GM19238 (cell line): ENCODE measurements around the gene KLC1.
"Not testable (repeated sequence)": the region's sequence is repeated elsewhere in the genome, so short reads cannot be mapped to it uniquely, and the experiment has no call there.

Source experiments
- DNase-seq: peaks from one replicate; pipeline ENCODE4 v3.0.0; 2011; ENCODE audit warnings: low spot score; ENCODE audit not compliant: insufficient read length

The KLC1 gene

GRCh38 chr14:103625356-103626095 lies 3.5 kb upstream of the KLC1 start:
- DNase-seq = no peak

GRCh38 chr14:103626146-103626850 lies 2.7 kb upstream of the KLC1 start:
- no peak for DNase-seq

- no peak for DNase-seq
These were observed 1.7 kb upstream of the KLC1 start for GRCh38 chr14:103627073-103628025.

- DNase-seq = peak; percentile 40
These were observed 759 bp upstream of the KLC1 start for GRCh38 chr14:103628221-103628683.

GRCh38 chr14:103629503-103630121 lies 601 bp downstream of the KLC1 start:
- DNase-seq = peak; percentile 69

GRCh38 chr14:103630364-103631108 lies 1.5 kb downstream of the KLC1 start:
- DNase-seq = no peak

GRCh38 chr14:103633391-103633790 lies 4.4 kb downstream of the KLC1 start:
- DNase-seq = no peak

GRCh38 chr14:103634156-103634555 lies 5.1 kb downstream of the KLC1 start:
- DNase-seq = no peak

GRCh38 chr14:103638594-103638993 lies 9.6 kb downstream of the KLC1 start:
- no peak for DNase-seq

GRCh38 chr14:103641161-103641560 lies 12.2 kb downstream of the KLC1 start:
- DNase-seq = no peak

- no peak for DNase-seq
These were observed 17.2 kb downstream of the KLC1 start for GRCh38 chr14:103646189-103646588.

- no peak for DNase-seq
These were observed 20.0 kb downstream of the KLC1 start for GRCh38 chr14:103649001-103649400.

GRCh38 chr14:103650213-103650612 lies 21.2 kb downstream of the KLC1 start:
- no peak for DNase-seq

GRCh38 chr14:103651585-103651984 lies 22.6 kb downstream of the KLC1 start:
- DNase-seq = no peak

- DNase-seq = no peak
These were observed 23.8 kb downstream of the KLC1 start for GRCh38 chr14:103652806-103653205.

- not testable (repeated sequence) for DNase-seq
These were observed 24.3 kb downstream of the KLC1 start for GRCh38 chr14:103653336-103653735.

- no peak for DNase-seq
These were observed 24.8 kb downstream of the KLC1 start for GRCh38 chr14:103653805-103654204.

GRCh38 chr14:103654619-103655018 lies 25.6 kb downstream of the KLC1 start:
- DNase-seq = no peak

- DNase-seq = no peak
These were observed 27.2 kb downstream of the KLC1 start for GRCh38 chr14:103656031-103656755.

- DNase-seq = no peak
These were observed 27.7 kb downstream of the KLC1 start for GRCh38 chr14:103656756-103657133.
